GM19023 (cell line): ENCODE results near the gene ISG15.
A peak's percentile ranks its signal among the peaks of the same experiment; 100 is the strongest.
"Not testable (repeated sequence)": the region's sequence is repeated elsewhere in the genome, so short reads cannot be mapped to it uniquely, and the experiment has no call there.

Source experiments
- ATAC-seq: cut with Tn5 transposase; IDR thresholded peaks from one replicate; pipeline ENCODE4 v1.9.1; 2021; ENCODE audit warnings: mild to moderate bottlenecking, moderate library complexity; ENCODE audit not compliant: unreplicated experiment

Gene ISG15

DNA sequence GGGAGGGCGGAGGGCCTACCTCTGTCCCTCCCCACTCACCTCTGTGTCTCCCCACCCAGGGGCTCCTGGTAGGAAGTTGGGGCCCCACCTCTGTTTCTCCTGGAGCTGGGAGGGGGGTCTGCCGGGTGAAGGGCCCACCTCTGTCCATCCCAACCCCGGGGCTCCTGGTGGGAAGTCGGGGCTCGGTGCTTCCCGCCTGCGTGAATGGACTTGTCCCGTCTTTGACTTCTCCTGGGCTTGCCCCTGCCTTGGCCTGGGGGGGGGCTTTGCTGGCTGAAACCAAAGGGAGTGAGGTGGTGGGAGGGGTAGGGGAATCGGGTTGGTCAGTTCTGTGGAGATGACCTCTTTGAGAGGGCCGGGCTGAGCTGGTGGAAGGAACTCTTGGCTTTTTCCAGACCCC lies 12.4 kb downstream of the ISG15 start:
- ATAC-seq = no peak

DNA sequence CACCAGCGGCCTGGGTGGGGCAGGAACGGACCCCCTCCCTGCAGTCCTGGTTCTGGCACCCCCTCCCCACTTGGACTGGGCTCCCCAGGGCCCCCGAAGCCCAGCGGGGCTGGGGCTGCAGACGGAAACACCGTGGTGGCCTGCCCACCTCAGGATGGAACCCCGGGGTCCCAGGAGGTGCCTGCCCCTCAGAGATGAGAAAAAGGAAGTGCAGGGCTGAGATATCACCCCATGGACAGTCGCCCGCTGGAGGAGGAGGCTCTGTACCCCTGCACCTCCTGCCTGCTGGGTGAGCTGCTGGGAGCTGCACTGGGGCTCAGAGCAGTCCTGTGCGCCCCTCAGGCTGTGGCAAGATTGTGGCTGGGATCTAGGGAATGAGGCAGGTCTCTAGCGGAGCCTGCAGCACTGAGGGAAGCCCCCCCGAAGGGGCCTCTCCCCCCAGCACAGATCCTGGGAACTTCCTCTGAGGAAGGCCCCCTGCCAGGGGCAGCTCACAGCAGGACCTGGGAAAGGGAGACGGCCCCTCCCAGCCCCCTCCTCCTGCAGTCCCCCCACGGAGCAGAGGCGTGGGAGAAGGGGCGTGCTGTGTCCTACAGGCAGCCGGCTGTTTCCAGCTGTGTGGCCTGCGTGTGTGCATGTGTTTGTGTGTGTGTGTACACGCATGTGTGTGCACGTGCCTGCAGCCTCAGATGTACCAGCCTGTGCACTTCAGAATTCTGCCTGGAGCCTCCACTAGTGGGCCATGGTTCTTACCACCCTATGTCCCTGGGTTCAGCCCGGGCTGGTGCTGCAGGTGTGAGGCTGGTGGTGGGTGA lies 13.5 kb downstream of the ISG15 start:
- ATAC-seq = no peak

DNA sequence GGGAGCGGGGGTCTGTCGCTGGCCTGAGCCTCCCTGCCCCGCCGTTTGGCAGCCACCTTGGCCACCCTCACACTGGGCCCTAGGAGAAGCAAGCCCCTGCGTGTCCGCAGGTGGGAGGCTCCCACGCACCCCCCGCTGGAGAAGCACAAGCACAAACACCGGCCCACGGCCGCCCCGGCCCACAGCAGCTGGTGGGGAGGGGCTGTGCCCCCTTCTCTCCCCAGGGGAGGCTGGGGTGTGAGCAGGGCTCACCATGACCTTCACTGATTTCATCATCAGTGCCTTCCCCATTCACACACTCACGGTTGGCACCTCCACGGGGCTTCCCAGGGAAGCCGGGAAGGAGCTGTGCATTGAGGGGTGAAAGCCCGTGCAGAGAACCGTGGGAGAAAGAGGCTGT lies 14.5 kb downstream of the ISG15 start:
- no peak for ATAC-seq

DNA sequence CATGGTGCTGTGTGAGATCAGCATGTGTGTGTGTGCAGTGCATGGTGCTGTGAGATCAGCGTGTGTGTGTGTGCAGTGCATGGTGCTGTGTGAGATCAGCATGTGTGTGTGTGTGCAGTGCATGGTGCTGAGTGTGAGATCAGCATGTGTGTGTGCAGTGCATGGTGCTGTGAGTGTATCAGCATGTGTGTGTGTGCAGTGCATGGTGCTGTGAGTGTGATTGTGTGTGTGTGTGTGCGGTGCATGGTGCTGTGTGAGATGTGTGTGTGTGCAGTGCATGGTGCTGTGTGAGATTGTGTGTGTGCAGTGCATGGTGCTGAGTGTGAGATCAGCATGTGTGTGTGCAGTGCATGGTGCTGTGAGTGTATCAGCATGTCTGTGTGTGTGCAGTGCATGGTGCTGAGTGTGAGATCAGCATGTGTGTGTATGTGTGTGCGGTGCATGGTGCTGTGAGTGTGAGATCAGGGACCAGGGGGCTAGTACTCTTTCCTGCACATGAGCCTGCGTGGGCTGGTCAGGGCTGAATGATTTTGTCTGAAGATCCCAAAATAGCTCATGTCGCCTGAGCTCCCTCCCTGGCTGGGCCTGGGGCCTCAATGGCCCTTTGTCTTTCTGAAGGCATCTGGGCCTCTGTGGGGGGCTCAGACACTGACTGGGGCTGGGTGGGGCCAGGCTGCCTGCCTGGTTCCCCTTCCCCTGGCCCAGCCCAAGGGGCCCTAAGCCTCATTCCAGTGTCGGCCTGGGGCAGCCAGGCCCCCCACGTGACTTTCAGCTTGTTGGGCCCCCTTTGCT lies 17.8 kb downstream of the ISG15 start:
- not testable (repeated sequence) for ATAC-seq

DNA sequence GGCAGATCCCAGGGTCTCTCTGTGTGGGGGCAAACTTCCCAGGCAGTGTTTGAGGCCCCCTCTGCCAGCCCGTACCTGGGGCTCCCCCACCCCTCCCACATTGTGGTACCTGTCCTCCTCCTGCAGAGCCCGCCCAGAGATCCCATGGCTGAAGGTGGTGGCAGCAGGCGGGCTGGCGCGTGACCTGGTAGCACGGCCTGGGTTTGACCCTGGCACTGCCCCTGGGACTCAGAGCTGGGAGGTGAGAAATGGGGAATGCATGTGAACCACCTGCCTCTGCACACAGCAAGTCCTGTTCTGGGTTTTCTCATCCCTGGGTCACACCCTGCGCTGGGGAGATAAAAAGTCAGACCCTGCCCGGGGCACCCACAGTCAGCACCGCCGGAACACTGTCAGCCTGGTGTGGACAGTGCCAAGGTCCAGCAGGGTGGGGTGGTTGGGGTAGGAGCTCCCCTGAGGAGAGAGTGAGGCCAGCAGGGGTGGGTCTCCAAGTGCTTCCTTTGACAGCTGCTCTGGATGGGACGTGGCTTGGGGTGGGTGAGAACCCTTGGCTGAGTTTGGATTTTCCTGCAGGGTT lies 18.4 kb downstream of the ISG15 start:
- ATAC-seq = no peak

DNA sequence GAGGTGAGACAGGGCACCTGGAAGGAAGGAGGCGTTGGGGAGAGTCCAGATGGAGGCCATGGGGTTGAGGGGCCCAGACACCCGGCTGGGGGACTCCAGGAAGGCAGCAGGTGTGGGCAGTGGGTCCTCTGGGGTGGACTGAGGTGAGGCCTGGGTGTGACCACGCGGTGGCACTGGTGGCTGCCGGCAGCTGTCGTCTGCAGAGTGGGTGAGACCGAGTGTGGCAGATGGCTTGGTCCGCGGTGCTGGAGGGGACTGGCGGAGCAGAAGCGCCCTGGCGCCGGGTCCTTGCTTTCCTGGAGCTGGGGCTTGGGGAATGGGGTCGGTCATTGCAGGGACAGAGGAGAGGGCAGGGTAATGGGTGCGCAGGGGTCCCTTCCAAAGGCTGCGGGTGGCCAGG lies 19.1 kb downstream of the ISG15 start:
- ATAC-seq = peak; percentile 2

DNA sequence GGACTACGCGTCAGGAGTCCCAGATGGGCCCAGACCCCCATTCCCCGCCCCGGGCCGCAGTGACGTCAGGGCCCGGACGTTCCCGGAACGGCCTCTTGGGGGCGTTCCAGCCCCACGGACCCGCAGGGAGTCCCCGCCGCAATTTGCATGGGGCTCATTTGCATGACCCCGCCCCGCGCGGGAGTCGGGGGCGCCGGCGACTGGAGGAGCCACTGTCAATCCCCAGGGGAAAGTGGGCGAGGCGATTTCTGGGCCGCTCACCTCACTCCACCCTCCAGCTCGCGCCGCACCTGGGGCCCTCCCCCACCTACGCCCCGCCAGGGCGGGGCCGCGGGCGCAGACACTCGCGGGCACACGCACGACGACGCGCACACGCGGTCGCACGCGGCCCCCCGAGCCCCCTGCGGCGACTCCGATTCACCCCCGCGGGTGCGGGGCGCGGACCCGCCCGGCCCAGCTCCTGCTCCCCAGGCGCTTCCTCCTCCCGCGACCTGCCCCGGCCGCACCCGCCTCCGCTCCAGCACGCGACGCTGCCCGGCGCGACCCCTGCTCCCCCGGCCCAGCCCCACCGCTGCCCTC lies 19.8 kb downstream of the ISG15 start:
- ATAC-seq = peak; percentile 79

DNA sequence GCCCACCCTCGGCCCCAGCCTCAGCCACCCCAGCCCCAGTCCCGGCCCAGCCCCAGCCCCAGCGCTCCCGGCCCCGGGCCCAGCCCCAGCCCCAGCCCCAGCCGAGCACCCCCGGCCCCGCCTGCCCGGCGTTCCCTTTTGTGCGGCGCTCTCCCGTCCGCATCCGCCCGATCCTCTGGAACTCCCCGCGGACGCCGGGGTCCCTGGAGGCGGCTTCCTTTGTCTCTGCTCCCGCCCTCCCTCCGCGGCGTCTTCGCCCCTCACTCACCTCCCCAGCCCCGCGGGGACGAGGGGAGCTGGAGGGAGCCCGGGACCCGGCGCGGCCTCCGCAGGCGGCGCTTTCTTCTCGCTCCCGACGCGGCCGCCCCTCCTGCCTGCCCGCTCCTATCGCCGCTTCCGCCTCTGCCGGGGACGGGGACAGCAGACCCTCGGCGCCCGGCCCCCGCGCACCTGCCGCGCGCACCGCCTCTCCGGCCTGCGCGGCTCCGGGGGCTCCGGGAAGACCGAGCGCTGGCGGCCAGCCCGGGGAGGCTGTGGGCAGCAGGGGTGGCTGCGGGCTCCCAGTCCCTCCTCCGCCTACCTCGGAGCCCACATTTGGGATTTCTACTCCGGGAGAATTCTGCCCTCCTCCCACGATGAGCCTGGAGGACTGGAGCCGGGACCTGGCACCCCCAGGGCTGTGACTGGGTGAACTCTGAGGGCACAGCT lies 20.6 kb downstream of the ISG15 start:
- no peak for ATAC-seq

DNA sequence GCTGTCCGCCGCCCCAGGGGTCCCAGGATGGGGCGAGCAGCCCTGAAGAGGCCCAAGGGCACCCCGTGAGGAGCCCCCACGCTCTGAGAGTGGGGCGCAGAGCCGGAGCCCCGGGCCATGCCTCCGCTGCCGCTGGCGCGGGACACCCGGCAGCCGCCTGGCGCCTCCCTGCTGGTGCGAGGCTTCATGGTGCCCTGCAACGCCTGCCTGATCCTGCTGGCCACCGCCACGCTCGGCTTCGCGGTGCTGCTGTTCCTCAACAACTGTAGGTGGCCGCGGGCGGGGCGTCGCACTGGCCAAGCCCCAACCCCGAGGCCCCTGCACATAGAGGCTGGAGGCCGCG lies 21.1 kb downstream of the ISG15 start:
- ATAC-seq = no peak

DNA sequence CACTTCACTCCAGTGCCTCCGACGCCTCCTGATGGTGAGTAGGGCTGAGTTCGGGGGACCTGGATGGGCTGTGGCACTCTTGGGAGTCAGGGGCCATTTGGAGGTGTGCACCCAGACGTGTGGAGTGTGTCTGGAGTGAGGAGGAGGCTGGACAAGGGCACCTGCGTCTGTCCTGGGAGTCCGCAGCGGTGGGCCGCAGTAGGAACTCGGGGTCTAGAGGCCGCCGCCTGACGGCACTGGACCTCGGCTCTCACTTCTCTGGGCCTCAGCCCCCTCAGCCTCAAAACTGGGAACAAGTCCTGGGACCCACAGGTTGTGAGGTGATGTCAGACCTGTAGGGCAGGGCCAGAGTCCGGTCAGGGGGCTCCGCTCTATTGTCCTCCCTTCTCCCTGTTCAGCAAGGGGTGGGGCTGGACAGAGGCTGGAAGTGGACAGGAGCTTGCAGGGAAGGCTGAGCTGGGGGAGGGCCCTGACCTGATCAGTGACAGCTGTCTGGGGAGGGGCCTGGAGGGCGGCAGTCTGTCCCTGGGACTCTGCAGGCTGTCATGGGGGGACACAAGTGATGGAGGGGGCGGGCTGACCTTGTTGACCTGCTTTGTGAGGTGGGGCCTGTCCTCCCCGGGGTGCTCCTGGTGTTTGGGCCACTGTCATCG lies 22.1 kb downstream of the ISG15 start:
- ATAC-seq = no peak

DNA sequence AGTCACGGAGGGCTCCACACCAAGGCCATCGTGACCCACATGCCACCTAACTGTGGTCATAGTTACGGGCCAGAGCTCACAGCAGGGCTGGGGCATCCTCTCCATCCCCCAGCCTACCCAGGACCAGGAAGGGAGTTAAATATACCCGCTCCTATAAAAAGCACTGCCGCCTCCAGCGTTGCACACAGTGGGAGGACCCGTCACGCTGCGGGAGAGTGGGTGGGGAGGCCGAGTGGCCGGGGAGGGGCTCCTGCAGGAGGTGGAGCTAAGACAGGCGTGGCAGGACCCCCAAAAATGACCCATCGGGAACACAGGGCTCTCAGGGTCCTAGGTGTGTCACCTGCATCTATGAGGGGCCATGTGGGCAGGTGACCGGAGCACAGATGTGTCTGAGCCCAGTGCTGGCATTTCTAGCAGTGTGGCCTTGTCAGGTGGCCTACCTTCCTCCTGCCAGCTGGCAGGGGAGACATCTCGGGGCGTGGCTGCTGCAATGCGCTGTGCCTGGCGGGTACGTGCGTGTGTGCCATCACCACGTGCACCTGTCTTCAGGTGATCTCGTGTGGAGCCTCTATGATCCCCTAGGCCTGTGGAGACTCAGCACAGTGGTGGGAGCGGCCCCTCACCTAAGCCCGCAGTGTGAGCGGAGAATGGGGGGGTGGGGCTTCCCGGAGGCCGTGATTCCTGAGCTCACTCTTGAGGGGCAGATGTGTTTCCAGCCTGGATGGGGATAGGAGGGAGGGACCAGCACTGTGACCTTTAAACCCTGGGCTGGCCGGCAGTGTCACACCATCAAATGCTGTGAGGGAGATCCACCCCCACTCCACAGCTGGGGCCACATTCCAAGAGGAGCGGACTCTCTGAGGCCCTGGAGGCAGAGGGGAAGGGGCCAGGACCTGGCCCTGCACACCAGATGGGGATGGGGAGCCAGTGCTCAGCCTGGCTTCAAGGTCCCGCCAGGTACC lies 24.4 kb downstream of the ISG15 start:
- ATAC-seq = no peak

DNA sequence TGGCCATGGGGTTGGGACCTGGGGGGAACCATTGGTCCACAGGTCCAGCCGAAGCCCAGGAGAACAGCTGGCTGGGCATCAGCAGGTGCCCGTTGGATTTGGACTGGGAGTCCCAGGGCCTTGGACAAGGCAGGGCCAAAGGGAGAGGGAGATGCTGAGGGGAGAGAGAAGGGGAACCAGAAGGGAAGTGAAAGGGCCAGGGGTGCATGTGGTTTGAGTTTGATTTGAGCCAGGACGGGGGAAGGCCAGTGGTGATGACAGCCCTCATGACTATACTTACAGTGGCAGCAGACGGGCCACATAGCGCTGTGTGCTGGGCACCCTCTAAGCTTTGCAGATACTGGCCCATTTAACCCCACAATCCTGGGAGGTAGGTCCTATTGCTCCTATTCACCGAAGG lies 25.4 kb downstream of the ISG15 start:
- ATAC-seq = no peak

DNA sequence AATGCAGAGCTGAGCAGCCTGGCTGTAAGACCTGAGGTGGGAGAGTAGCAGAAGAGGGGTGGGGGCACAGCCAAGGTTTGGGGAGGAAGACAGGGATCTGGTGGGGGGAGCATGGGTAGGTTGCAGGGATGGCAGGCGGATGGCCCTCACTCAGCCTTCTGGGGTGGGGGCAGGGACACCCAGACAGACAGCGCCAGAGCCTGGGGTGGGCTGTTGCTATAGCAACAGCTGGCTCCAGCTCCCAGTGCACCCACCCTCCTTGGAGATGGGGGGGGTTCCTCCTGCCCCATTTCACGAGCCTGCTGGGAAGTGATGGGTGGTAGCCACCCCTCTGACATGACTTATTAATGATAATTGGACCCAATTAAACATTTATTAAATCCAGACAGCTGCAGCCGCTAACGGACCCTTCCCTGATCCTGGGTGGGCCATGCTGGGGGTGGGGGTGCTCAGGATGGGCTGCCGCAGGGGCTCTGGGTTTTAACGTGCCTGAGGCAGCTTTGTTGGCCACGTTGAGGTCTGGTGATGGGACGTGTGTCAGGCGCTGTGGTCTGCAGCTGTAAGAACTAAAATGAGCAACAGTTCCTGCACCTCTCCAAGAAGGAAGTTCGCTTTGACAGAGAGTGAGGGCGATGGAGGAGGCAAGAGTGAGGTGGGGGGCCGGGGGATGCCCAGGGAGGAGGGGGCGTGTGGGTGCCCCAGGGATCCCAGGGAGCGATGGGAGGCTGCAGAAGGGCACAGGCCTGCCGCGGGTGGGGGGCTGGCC lies 26.0 kb downstream of the ISG15 start:
- no peak for ATAC-seq

DNA sequence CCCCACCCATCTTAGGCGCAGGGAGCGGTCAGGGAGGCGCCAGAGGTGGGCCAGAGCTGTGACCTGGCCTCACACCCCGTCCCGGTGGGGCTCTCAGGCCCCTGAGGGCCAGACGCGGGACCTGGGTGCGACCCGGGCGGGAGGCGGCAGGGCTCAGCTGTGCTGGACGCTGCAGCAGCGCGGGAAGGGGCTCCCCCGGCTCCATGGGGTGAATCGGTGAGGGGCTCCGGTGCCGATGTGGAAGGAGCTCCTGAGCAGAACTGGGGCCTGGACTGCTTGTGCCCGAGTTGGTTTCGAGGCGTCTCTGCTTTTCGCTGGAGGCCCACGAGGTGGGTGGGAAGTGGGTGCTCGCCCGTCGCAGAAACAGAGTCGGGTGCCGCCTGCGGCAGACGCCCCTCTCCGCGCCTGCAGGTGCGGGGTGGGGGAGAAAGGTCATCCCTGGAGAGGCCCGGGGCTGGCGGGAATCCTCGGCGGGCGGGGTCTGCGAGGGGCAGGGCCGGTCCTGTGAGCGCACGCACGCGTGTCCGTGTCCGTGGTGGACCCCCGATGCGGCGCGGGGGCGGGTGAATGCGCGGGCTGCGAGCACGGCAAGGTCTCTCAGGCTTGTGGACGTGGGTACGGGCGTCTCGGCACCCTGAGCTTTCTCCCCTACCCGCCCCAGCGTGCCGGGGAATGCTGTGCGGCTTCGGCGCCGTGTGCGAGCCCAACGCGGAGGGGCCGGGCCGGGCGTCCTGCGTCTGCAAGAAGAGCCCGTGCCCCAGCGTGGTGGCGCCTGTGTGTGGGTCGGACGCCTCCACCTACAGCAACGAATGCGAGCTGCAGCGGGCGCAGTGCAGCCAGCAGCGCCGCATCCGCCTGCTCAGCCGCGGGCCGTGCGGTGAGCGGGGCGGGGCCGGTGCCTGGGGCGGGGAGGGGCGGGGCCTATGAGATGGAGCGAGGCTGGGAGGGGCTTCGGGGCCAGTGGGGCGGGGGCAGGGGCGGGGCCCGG lies 27.0 kb downstream of the ISG15 start:
- ATAC-seq = no peak

DNA sequence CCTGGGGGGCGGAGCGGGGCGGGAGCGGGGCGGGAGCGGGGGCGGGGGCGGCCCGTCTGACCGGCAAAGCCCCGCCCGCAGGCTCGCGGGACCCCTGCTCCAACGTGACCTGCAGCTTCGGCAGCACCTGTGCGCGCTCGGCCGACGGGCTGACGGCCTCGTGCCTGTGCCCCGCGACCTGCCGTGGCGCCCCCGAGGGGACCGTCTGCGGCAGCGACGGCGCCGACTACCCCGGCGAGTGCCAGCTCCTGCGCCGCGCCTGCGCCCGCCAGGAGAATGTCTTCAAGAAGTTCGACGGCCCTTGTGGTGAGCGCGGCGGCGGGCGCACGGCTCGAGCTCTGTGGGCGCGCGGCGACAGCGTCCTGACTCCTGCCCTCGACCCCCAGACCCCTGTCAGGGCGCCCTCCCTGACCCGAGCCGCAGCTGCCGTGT lies 27.8 kb downstream of the ISG15 start:
- no peak for ATAC-seq

DNA sequence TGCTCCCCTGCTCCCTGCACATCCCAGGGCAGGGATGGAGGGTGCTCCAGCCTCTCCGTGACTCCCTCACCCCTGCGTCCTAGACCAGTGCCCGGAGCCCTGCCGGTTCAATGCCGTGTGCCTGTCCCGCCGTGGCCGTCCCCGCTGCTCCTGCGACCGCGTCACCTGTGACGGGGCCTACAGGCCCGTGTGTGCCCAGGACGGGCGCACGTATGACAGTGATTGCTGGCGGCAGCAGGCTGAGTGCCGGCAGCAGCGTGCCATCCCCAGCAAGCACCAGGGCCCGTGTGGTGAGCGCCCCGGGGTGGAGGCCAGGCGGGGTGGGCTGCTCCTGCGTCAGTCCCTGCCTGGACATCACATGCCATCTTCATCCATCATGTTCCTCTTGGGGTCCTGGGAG lies 28.6 kb downstream of the ISG15 start:
- ATAC-seq = no peak

DNA sequence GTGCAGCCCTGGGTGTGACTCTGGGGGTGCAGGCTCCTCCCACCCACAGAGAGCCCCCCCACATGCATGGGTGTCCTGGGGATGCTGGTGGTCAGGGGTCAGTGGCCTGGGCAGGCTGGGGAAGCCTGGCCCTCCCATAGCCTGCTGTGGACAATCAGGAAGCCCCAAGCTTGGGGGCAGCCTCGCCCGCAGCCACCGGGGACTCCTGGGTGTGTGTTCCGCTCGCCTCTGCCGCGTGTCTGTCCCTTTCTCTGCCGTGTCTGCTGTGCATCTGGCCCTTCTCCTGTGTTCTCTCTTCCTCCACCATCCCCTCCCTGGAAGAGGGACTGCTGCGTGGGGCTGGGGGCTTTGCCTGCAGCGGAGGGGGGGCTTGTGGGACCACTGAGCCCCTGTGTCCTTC lies 29.5 kb downstream of the ISG15 start:
- no peak for ATAC-seq
